Stomach (tissue), 4 donors: Measurements from ENCODE around the gene ARFIP1.

Source experiments
- POLR2A ChIP-seq, 4 donors: fragments of 450-650 bp; IDR thresholded peaks; one replicate each; pipeline ENCODE4 v1.6.1; 2016; ENCODE audit warnings: antibody characterized with exemption in 4 of 4, control low read depth in 2 of 4, mild to moderate bottlenecking in 1 of 4, moderate library complexity in 1 of 4
- POLR2AphosphoS5 ChIP-seq, 3 donors: sonication (generic); formaldehyde crosslinking; IDR thresholded peaks; one replicate each; pipeline ENCODE4 v1.6.1; 2016; ENCODE audit warnings: antibody characterized with exemption in 3 of 3
- TF ChIP-seq, protein P1 (sequence below), 7 experiments: fragments of 450-650 bp in 4 of 7; fragments of 200-600 bp in 3 of 7; sonication (generic) in 3 of 7; IDR thresholded peaks; one replicate each; pipeline ENCODE4 v1.5.1; 2016 to 2019; ENCODE audit warnings: antibody characterized with exemption in 7 of 7, control low read depth in 2 of 7, mild to moderate bottlenecking in 1 of 7

DNA sequence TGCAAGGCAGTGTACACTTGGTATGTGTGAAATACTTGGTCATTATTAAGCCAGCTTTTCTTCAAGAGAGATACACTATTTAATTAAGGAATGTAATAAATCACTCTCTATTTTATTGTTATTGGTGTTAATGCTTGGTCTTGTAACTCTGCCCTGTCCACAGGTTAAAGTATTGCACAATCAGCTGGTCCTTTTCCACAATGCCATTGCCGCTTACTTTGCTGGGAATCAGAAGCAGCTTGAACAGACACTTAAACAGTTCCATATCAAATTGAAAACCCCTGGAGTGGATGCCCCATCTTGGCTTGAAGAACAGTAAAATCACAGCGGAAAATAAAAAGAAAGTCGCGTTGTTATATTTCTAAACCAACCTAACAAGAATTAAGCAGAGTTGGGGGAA is 130.1 kb downstream of the ARFIP1 start:
- TF ChIP-seq, protein P1, sequence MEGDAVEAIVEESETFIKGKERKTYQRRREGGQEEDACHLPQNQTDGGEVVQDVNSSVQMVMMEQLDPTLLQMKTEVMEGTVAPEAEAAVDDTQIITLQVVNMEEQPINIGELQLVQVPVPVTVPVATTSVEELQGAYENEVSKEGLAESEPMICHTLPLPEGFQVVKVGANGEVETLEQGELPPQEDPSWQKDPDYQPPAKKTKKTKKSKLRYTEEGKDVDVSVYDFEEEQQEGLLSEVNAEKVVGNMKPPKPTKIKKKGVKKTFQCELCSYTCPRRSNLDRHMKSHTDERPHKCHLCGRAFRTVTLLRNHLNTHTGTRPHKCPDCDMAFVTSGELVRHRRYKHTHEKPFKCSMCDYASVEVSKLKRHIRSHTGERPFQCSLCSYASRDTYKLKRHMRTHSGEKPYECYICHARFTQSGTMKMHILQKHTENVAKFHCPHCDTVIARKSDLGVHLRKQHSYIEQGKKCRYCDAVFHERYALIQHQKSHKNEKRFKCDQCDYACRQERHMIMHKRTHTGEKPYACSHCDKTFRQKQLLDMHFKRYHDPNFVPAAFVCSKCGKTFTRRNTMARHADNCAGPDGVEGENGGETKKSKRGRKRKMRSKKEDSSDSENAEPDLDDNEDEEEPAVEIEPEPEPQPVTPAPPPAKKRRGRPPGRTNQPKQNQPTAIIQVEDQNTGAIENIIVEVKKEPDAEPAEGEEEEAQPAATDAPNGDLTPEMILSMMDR (IDR thresholded peaks at IDR 0.05) = no peak
- TF ChIP-seq POLR2A (IDR thresholded peaks at IDR 0.05) (no peak), POLR2AphosphoS5 (IDR thresholded peaks at IDR 0.05) (no peak)
